ENCODE data around the gene DOCK2.
"Not testable (repeated sequence)": the region's sequence is repeated elsewhere in the genome, so short reads cannot be mapped to it uniquely, and the experiment has no call there.

Gene DOCK2

DNA sequence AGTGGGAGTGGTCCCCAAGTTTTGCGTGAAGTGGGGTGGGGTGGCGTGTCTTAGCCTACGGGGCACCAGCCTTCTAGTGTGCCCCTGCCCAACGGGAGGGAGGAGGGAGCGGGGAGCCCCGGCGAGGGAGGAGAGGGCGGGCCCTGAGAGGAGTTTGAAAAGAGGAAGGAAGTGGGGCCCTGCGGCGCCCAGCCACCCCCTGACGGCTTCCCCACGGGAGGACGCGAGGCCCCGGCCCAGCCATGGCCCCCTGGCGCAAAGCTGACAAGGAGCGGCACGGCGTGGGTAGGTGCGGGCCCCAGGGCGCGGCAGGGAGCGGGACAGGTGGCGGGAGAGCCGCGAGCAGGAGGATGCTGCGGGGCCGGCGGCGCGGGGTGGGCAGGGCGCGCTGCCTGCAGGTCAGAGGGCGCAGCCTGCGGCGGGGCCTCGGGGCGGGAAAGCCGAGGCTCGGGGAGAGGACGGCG is at the start of gene DOCK2:
Gene DOCK2, plus strand, starts transcription at position 191 of the 464 bp plus-strand sequence. Its CDS starts 52 bp downstream, at position 243.
- H3K4me1 ChIP-seq (ENCODE audit: control insufficient read depth, insufficient read depth, low read length), result no peaks in the 10 kb centered on the region
- H3K36me3 ChIP-seq (ENCODE audit: control insufficient read depth, insufficient read depth, low read length), result no peaks in the 10 kb centered on the region
- no peak within 1 kb of the TSS for H3K9ac ChIP-seq (ENCODE audit: low read length)
- H3K4me3 ChIP-seq (ENCODE audit: low read length), result peak within 1 kb of the TSS; percentile 66
- H3K27ac ChIP-seq (ENCODE audit: low read depth, low read length), result no peak within 1 kb of the TSS
- peaks cover 3% of the 10 kb centered on the region for H3K27me3 ChIP-seq (ENCODE audit: control insufficient read depth, insufficient read depth, low read length)

DNA sequence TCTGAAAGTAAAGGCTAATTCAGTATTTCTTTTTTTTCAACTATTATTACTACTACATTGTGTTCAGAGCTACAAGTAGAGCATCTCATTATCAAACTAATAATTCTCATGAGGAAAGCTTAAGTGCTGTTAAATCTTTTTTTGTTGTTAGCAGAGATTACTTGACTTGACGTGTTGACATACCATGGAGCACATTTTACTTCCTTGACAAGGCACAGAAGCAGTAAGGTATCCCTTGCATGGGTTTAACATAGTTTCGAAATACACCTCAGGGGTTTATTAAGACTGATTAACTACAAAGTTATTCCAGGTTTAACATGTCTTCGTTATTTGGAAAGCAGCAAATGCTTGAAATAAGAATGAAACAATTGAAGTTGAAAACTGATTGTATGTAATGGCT is 46.5 kb upstream of the DOCK2 start:
- no peak overlapping the region for H3K4me3 ChIP-seq (ENCODE audit: low read length)
- peaks cover 8% of the 10 kb centered on the region for H3K36me3 ChIP-seq (ENCODE audit: control insufficient read depth, insufficient read depth, low read length)
- H3K9ac ChIP-seq (ENCODE audit: low read length), result no peak overlapping the region
- H3K4me1 ChIP-seq (ENCODE audit: control insufficient read depth, insufficient read depth, low read length), result no peaks in the 10 kb centered on the region
- H3K27me3 ChIP-seq (ENCODE audit: control insufficient read depth, insufficient read depth, low read length), result no peaks in the 10 kb centered on the region
- H3K27ac ChIP-seq (ENCODE audit: low read depth, low read length), result no peak overlapping the region

DNA sequence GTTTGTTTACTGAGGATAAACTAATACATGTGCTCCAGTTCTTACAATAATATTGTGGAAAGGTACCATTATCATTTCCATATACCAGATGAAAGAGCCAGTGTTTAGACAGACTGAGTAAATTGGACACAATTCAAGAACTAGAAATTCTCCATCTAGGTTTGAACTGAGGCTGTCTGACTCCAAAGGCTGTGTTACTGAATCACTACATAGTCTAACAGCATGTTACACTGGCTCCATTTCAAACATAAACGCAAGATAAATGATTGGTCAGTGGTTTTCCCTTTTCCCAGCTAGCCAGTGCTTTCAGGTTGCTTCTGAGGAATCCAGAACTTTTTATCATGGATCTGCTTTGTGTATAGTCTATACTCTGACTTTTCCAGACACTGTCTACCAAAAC is 45.4 kb upstream of the DOCK2 start:
- H3K36me3 ChIP-seq (ENCODE audit: control insufficient read depth, insufficient read depth, low read length), result peaks cover 8% of the 10 kb centered on the region

GRCh38 chr5:169592937-169593650 is 44.0 kb upstream of the DOCK2 start:
- Histone ChIP-seq H3K9ac (ENCODE audit: low read length) (no peak overlapping the region), H3K27ac (ENCODE audit: low read depth, low read length) (no peak overlapping the region), H3K36me3 (ENCODE audit: control insufficient read depth, insufficient read depth, low read length) (peaks cover 8% of the 10 kb centered on the region), H3K27me3 (ENCODE audit: control insufficient read depth, insufficient read depth, low read length) (no peaks in the 10 kb centered on the region), H3K4me1 (ENCODE audit: control insufficient read depth, insufficient read depth, low read length) (no peaks in the 10 kb centered on the region), H3K4me3 (ENCODE audit: low read length) (no peak overlapping the region)

More for the DNA sequence above, 45.4 kb upstream of the DOCK2 start:
- H3K4me3 ChIP-seq (ENCODE audit: low read length), result no peak overlapping the region
- H3K27ac ChIP-seq (ENCODE audit: low read depth, low read length), result no peak overlapping the region
- no peaks in the 10 kb centered on the region for H3K4me1 ChIP-seq (ENCODE audit: control insufficient read depth, insufficient read depth, low read length)
- H3K27me3 ChIP-seq (ENCODE audit: control insufficient read depth, insufficient read depth, low read length), result no peaks in the 10 kb centered on the region
- H3K9ac ChIP-seq (ENCODE audit: low read length), result no peak overlapping the region

- Histone ChIP-seq H3K9ac (ENCODE audit: low read length) (no peak overlapping the region), H3K4me3 (ENCODE audit: low read length) (no peak overlapping the region), H3K27me3 (ENCODE audit: control insufficient read depth, insufficient read depth, low read length) (no peaks in the 10 kb centered on the region), H3K36me3 (ENCODE audit: control insufficient read depth, insufficient read depth, low read length) (peaks cover 4% of the 10 kb centered on the region), H3K27ac (ENCODE audit: low read depth, low read length) (no peak overlapping the region), H3K4me1 (ENCODE audit: control insufficient read depth, insufficient read depth, low read length) (no peaks in the 10 kb centered on the region)
Observed at GRCh38 chr5:169595172-169595820, 41.8 kb upstream of the DOCK2 start.

DNA sequence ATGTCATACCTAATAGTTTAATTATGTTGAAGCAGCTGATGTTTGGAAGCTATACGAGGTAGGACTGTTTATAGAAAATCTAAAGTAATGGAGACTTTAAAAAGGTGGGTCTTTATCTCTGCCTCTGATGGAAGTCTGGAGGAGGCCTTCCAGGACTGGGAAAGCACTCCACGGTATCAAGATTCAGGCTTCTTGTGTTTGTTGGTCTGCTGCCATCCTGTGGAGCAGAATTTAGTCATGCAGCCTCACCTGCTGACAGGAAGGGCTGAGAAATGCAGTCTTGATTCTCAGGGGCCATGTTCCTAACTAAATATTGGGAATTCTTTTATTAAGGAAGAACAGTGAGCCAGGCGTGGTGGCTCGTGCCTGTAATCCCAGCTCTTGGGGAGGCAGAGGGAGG is 37.6 kb upstream of the DOCK2 start:
- Histone ChIP-seq H3K4me1 (ENCODE audit: control insufficient read depth, insufficient read depth, low read length) (no peaks in the 10 kb centered on the region), H3K36me3 (ENCODE audit: control insufficient read depth, insufficient read depth, low read length) (peaks cover 4% of the 10 kb centered on the region), H3K9ac (ENCODE audit: low read length) (no peak overlapping the region), H3K27ac (ENCODE audit: low read depth, low read length) (no peak overlapping the region), H3K27me3 (ENCODE audit: control insufficient read depth, insufficient read depth, low read length) (no peaks in the 10 kb centered on the region), H3K4me3 (ENCODE audit: low read length) (no peak overlapping the region)

DNA sequence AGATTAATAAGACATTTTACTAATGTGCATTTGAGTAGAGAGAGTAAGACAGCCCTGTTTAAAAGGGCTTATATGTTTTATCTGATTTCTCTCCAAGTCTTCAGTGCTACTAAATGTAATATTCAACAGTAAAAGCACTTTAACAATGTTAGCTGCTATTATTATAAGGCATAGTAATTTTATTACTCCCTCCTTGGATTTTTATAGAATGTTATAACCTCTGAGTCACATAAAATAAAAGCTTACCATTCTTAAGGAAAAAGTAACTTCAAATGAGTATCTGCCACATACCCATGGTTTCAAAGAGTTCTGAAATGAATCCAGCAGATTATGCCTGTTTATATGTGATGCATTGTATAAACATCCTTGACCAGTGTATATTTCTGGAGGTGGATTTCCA is 34.5 kb upstream of the DOCK2 start:
- no peaks in the 10 kb centered on the region for H3K4me1 ChIP-seq (ENCODE audit: control insufficient read depth, insufficient read depth, low read length)
- peaks cover 4% of the 10 kb centered on the region for H3K36me3 ChIP-seq (ENCODE audit: control insufficient read depth, insufficient read depth, low read length)
- no peak overlapping the region for H3K9ac ChIP-seq (ENCODE audit: low read length)
- H3K27ac ChIP-seq (ENCODE audit: low read depth, low read length), result no peak overlapping the region
- no peaks in the 10 kb centered on the region for H3K27me3 ChIP-seq (ENCODE audit: control insufficient read depth, insufficient read depth, low read length)
- H3K4me3 ChIP-seq (ENCODE audit: low read length), result no peak overlapping the region

DNA sequence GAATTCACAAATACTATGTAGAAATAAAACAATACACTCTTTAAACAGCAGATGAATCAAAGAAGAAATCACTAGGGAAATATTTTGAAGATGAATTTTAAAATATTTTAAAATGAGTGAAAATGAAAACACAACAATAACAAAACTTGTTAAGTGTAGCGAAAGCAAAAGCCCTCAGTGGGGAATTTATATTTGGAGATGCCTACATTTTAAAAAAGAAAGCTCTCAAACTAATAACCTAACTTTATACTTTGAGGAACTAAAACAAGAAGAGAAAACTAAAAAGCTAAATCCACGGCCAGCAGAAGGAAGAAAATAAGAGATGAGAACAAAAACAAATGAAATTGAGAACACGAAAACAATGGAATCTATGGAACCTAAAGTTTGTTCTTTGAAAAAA is 30.8 kb upstream of the DOCK2 start:
- H3K4me3 ChIP-seq (ENCODE audit: low read length), result no peak overlapping the region
- H3K27ac ChIP-seq (ENCODE audit: low read depth, low read length), result no peak overlapping the region
- H3K27me3 ChIP-seq (ENCODE audit: control insufficient read depth, insufficient read depth, low read length), result no peaks in the 10 kb centered on the region
- H3K4me1 ChIP-seq (ENCODE audit: control insufficient read depth, insufficient read depth, low read length), result no peaks in the 10 kb centered on the region
- H3K36me3 ChIP-seq (ENCODE audit: control insufficient read depth, insufficient read depth, low read length), result no peaks in the 10 kb centered on the region
- H3K9ac ChIP-seq (ENCODE audit: low read length), result no peak overlapping the region

DNA sequence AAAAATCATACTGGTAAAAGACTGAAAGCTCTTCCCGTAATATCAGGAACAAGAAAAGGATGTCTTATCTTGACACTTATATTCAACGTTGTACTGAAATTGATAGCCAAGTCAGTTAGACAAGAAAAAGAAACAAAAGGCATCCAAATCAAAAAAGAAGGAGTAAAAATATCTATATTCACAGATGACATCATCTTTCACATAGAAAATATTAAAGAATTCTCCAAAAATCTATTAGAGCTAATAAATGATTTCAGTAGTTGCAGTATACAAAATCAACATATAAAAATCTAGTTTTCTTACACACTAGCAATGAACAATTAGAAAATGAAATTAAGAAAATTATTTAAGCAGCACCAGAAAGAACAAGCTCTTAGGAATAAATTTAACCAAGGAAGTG is 29.2 kb upstream of the DOCK2 start:
- Histone ChIP-seq H3K9ac (ENCODE audit: low read length) (no peak overlapping the region), H3K4me3 (ENCODE audit: low read length) (no peak overlapping the region), H3K4me1 (ENCODE audit: control insufficient read depth, insufficient read depth, low read length) (no peaks in the 10 kb centered on the region), H3K27ac (ENCODE audit: low read depth, low read length) (no peak overlapping the region), H3K27me3 (ENCODE audit: control insufficient read depth, insufficient read depth, low read length) (no peaks in the 10 kb centered on the region), H3K36me3 (ENCODE audit: control insufficient read depth, insufficient read depth, low read length) (no peaks in the 10 kb centered on the region)

GRCh38 chr5:169609716-169610115 is 27.4 kb upstream of the DOCK2 start:
- no peaks in the 10 kb centered on the region for H3K36me3 ChIP-seq (ENCODE audit: control insufficient read depth, insufficient read depth, low read length)
- no peaks in the 10 kb centered on the region for H3K27me3 ChIP-seq (ENCODE audit: control insufficient read depth, insufficient read depth, low read length)
- H3K4me3 ChIP-seq (ENCODE audit: low read length), result no peak overlapping the region
- no peak overlapping the region for H3K27ac ChIP-seq (ENCODE audit: low read depth, low read length)
- no peaks in the 10 kb centered on the region for H3K4me1 ChIP-seq (ENCODE audit: control insufficient read depth, insufficient read depth, low read length)
- H3K9ac ChIP-seq (ENCODE audit: low read length), result no peak overlapping the region

GRCh38 chr5:169610606-169611005 is 26.5 kb upstream of the DOCK2 start:
- no peak overlapping the region for H3K27ac ChIP-seq (ENCODE audit: low read depth, low read length)
- no peak overlapping the region for H3K4me3 ChIP-seq (ENCODE audit: low read length)
- no peaks in the 10 kb centered on the region for H3K36me3 ChIP-seq (ENCODE audit: control insufficient read depth, insufficient read depth, low read length)
- H3K27me3 ChIP-seq (ENCODE audit: control insufficient read depth, insufficient read depth, low read length), result no peaks in the 10 kb centered on the region
- H3K9ac ChIP-seq (ENCODE audit: low read length), result no peak overlapping the region
- H3K4me1 ChIP-seq (ENCODE audit: control insufficient read depth, insufficient read depth, low read length), result no peaks in the 10 kb centered on the region

DNA sequence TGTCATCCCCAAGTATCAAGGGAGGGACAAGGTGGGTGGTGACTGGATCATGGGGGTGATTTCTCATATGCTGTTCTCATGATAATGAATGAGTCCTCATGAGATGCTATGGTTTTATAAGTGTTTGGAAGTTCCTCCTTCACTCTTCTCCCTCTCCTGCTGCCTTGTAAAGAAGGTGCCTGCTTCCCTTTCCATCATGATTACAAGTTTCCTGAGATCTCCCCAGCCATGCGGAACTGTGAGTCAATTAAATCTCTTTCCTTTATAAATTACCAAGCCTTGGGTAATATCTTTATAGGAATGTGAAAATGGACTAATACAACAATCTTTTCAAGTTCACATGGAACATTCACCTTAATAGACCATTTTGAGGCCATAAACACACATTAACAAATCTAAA is 21.5 kb upstream of the DOCK2 start:
- no peaks in the 10 kb centered on the region for H3K36me3 ChIP-seq (ENCODE audit: control insufficient read depth, insufficient read depth, low read length)
- H3K4me1 ChIP-seq (ENCODE audit: control insufficient read depth, insufficient read depth, low read length), result no peaks in the 10 kb centered on the region
- H3K27me3 ChIP-seq (ENCODE audit: control insufficient read depth, insufficient read depth, low read length), result no peaks in the 10 kb centered on the region
- no peak overlapping the region for H3K27ac ChIP-seq (ENCODE audit: low read depth, low read length)
- H3K4me3 ChIP-seq (ENCODE audit: low read length), result no peak overlapping the region
- no peak overlapping the region for H3K9ac ChIP-seq (ENCODE audit: low read length)

DNA sequence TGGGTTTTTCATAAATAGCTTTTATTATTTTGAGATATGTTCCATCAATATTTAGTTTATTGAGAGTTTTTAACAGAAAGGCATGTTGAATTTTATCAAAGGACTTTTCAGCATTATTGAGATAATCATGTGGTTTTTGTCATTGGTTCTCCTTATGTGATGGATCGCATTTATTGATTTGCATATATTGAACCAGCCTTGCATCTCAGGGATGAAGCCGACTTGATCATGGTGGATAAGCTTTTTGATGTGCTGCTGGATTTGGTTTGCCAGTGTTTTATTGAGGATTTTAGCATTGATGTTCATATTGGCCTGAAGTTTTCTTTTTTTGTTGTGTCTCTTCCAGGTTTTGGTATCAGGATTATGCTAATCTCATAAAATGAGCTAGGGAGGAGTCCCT is 12.8 kb upstream of the DOCK2 start:
- H3K4me3 ChIP-seq (ENCODE audit: low read length); H3K9ac ChIP-seq (ENCODE audit: low read length); H3K36me3 ChIP-seq (ENCODE audit: control insufficient read depth, insufficient read depth, low read length); H3K4me1 ChIP-seq (ENCODE audit: control insufficient read depth, insufficient read depth, low read length); H3K27ac ChIP-seq (ENCODE audit: low read depth, low read length); H3K27me3 ChIP-seq (ENCODE audit: control insufficient read depth, insufficient read depth, low read length): not testable (repeated sequence)

All from rectal smooth muscle tissue (tissue), 1 donor.